Body of pancreas (tissue), 4 donors: ENCODE results near the gene ENOPH1. TPM values are rescaled to one million over a fixed set of nuclear protein-coding genes. Genes with fewer than 3 reads are reported as not detected.

Experiments
- ATAC-seq: fragments of 150-250 bp; one replicate; pipeline ENCODE4 v1.9.1; 2016
- DNase-seq, 4 donors: peaks; one replicate each; pipeline ENCODE4 v3.0.0-alpha.2; 2019
- H3K27ac ChIP-seq, 4 donors: fragments of 200-600 bp; sonication (generic); 1 replicate in 3 of 4; 2 replicates in 1 of 4; pipeline versions ENCODE4 v1.5.1 to v1.6.1; 2016 to 2019; ENCODE audit warnings: mild to moderate bottlenecking in 1 of 4, mixed read lengths in 1 of 4, moderate library complexity in 1 of 4
- H3K27me3 ChIP-seq, 2 donors: fragments of 200-600 bp; sonication (generic); one replicate each; pipeline ENCODE4 v1.6.0; 2016; ENCODE audit warnings: mild to moderate bottlenecking in 1 of 2
- H3K36me3 ChIP-seq, 2 donors: fragments of 200-600 bp; sonication (generic); replicated peaks in 1 of 2; 2 replicates each; pipeline ENCODE4 v1.5.1; 2016; ENCODE audit warnings: low read depth in 2 of 2; ENCODE audit not compliant: insufficient read depth in 1 of 2
- H3K4me1 ChIP-seq: fragments of 200-600 bp; sonication (generic); one replicate; pipeline ENCODE4 v1.6.0; 2016
- H3K4me3 ChIP-seq, 2 donors: fragments of 200-600 bp; sonication (generic); 1 replicate in 1 of 2; 2 replicates in 1 of 2; pipeline ENCODE4 v1.5.1; 2016 to 2019
- H3K9me3 ChIP-seq, 3 donors: fragments of 200-600 bp; sonication (generic); 1 replicate in 2 of 3; 2 replicates in 1 of 3; pipeline ENCODE4 v1.5.1; 2016
- CTCF ChIP-seq, 7 experiments: fragments of 450-650 bp in 4 of 7; fragments of 200-600 bp in 3 of 7; sonication (generic) in 3 of 7; IDR thresholded peaks; one replicate each; pipeline ENCODE4 v1.5.1; 2016 to 2019; ENCODE audit warnings: antibody characterized with exemption in 7 of 7
- POLR2A ChIP-seq, 3 donors: fragments of 450-650 bp; IDR thresholded peaks; one replicate each; pipeline ENCODE4 v1.6.1; 2016; ENCODE audit warnings: antibody characterized with exemption in 3 of 3, mild to moderate bottlenecking in 2 of 3
- WGBS, 2 donors: methylation state at CpG; one replicate each; pipeline ENCODE4 v1.1.5; 2017; 5-methylcytosine and 5-hydroxymethylcytosine counted together
- intact Hi-C: fragments of 100-400 bp; cut with DNase I; formaldehyde crosslinking; loops from one replicate; pipeline ENCODE4 v1.15.1; 2023
- total RNA-seq, 2 donors: library from RNA; depleted of rRNA; stranded (reverse); fragments of >200 nt; gene quantifications; one replicate each; pipeline ENCODE4 v1.1.0, GENCODE V29; 2016

ENOPH1 gene
- total RNA-seq, 2 donors from 2014 or later, result 6.3 to 17.4 TPM

- Histone ChIP-seq H3K4me3 (no peak overlapping the region), H3K27ac (no peak overlapping the region), H3K27me3 (no peaks in the 10 kb centered on the region), H3K4me1 (no peaks in the 10 kb centered on the region), H3K36me3 (peaks cover 0 to 14% of the 10 kb centered on the region in 2 donors), H3K9me3 (no peaks in the 10 kb centered on the region)
- ATAC-seq (no peak), DNase-seq (no peak)
- TF ChIP-seq POLR2A (IDR thresholded peaks at IDR 0.05) (no peak), CTCF (IDR thresholded peaks at IDR 0.05) (no peak)
- intact Hi-C loops, result loop anchor here (10.0 kb wide), 1 partner anchor 808 kb away; no protein-coding TSS in a partner anchor
- WGBS, 2 donors, result 81 to 93% methylated on average over 7 of the region's 7 CpGs
Measured at GRCh38 chr4:82457266-82457665, 26.9 kb downstream of the ENOPH1 start.

- H3K4me1 ChIP-seq, result no peaks in the 10 kb centered on the region
- no peak for TF ChIP-seq POLR2A (IDR thresholded peaks at IDR 0.05)
- no peak for TF ChIP-seq CTCF (IDR thresholded peaks at IDR 0.05)
- WGBS, 2 donors, result 80 to 91% methylated on average over 2 of the region's 2 CpGs
- H3K4me3 ChIP-seq, result no peak overlapping the region
- no peaks in the 10 kb centered on the region for H3K27me3 ChIP-seq
- H3K9me3 ChIP-seq, result no peaks in the 10 kb centered on the region
- intact Hi-C loops, result loop anchor here (10.0 kb wide), 1 partner anchor 806 kb away; no protein-coding TSS in a partner anchor
- DNase-seq (no peak), ATAC-seq (no peak)
- no peak overlapping the region for H3K27ac ChIP-seq
- H3K36me3 ChIP-seq, result peaks cover 0 to 11% of the 10 kb centered on the region in 2 donors
Measured at GRCh38 chr4:82458729-82459128, 28.3 kb downstream of the ENOPH1 start.

- H3K4me3 ChIP-seq, result no peak overlapping the region
- ATAC-seq (no peak), DNase-seq (no peak)
- WGBS, 2 donors, result 58 to 66% methylated on average over 2 of the region's 2 CpGs
- no peak overlapping the region for H3K27ac ChIP-seq
- H3K27me3 ChIP-seq, result no peaks in the 10 kb centered on the region
- no peaks in the 10 kb centered on the region for H3K9me3 ChIP-seq
- H3K36me3 ChIP-seq, result peaks cover 0 to 9% of the 10 kb centered on the region in 2 donors
- no peaks in the 10 kb centered on the region for H3K4me1 ChIP-seq
- TF ChIP-seq POLR2A (IDR thresholded peaks at IDR 0.05), result no peak
- TF ChIP-seq CTCF (IDR thresholded peaks at IDR 0.05), result no peak
- intact Hi-C loops, result loop anchor here (10.0 kb wide), 1 partner anchor 273 kb away; no protein-coding TSS in a partner anchor
Measured at GRCh38 chr4:82461710-82462109, 31.3 kb downstream of the ENOPH1 start.

GRCh38 chr4:82462415-82462831 lies 32.0 kb downstream of the ENOPH1 start:
- no peak for TF ChIP-seq POLR2A (IDR thresholded peaks at IDR 0.05)
- peak; percentile 60 to 91 (median 81) for TF ChIP-seq CTCF (IDR thresholded peaks at IDR 0.05)
- no peaks in the 10 kb centered on the region for H3K9me3 ChIP-seq
- intact Hi-C loops, result loop anchor here (10.0 kb wide), 1 partner anchor 272 kb away; no protein-coding TSS in a partner anchor
- peak overlapping the region in 1 of 4 donors; percentile 26 for H3K27ac ChIP-seq
- no peaks in the 10 kb centered on the region for H3K4me1 ChIP-seq
- ATAC-seq, result peak; percentile 95
- 2% methylated on average over 7 of the region's 7 CpGs for WGBS, 2 donors
- H3K27me3 ChIP-seq, result no peaks in the 10 kb centered on the region
- H3K4me3 ChIP-seq, result no peak overlapping the region
- peak; percentile 88 to 95 (median 92) for DNase-seq
- peaks cover 0 to 8% of the 10 kb centered on the region in 2 donors for H3K36me3 ChIP-seq

- Histone ChIP-seq H3K36me3 (peaks cover 0 to 7% of the 10 kb centered on the region in 2 donors), H3K27me3 (no peaks in the 10 kb centered on the region), H3K4me1 (no peaks in the 10 kb centered on the region), H3K27ac (no peak overlapping the region), H3K4me3 (no peak overlapping the region), H3K9me3 (no peaks in the 10 kb centered on the region)
- TF ChIP-seq CTCF (IDR thresholded peaks at IDR 0.05), result no peak
- intact Hi-C loops, result loop anchor here (10.0 kb wide), 1 partner anchor 272 kb away; no protein-coding TSS in a partner anchor
- WGBS, 2 donors, result 95 to 100% methylated on average over 1 of the region's 1 CpG
- ATAC-seq, result no peak
- no peak for DNase-seq
Measured at GRCh38 chr4:82463221-82463620, 32.8 kb downstream of the ENOPH1 start.
